Hepatocyte (in vitro differentiated cells): ENCODE data around the gene FRAT2. TPM values are rescaled to one million over a fixed set of nuclear protein-coding genes. Genes with fewer than 3 reads are reported as not detected.

Source experiments
- DNase-seq: peaks from one replicate; pipeline ENCODE4 v3.0.0-alpha.2; 2016; ENCODE audit warnings: low spot score
- H2AFZ ChIP-seq: fragments of 200-600 bp; sonication (generic); 2 replicates; pipeline ENCODE4 v1.6.0; 2016; ENCODE audit warnings: antibody characterized with exemption, mild to moderate bottlenecking
- H3K27ac ChIP-seq: fragments of 200-600 bp; sonication (generic); 2 replicates; pipeline ENCODE4 v1.5.1; 2016; ENCODE audit warnings: mild to moderate bottlenecking
- H3K27me3 ChIP-seq: fragments of 200-600 bp; sonication (generic); 2 replicates; pipeline ENCODE4 v1.6.1; 2016
- H3K36me3 ChIP-seq: fragments of 200-600 bp; sonication (generic); replicated peaks from 2 replicates; pipeline ENCODE4 v1.5.1; 2016; ENCODE audit warnings: low read depth; ENCODE audit not compliant: insufficient read depth
- H3K4me1 ChIP-seq: fragments of 200-600 bp; sonication (generic); 2 replicates; pipeline ENCODE4 v1.5.1; 2016; ENCODE audit warnings: mild to moderate bottlenecking, moderate library complexity; ENCODE audit not compliant: insufficient read depth
- H3K4me2 ChIP-seq: fragments of 200-600 bp; sonication (generic); 2 replicates; pipeline ENCODE4 v1.6.0; 2016
- H3K4me3 ChIP-seq: fragments of 200-600 bp; sonication (generic); 2 replicates; pipeline ENCODE4 v1.5.1; 2016; ENCODE audit warnings: mild to moderate bottlenecking
- H3K79me2 ChIP-seq: fragments of 200-600 bp; sonication (generic); 2 replicates; pipeline ENCODE4 v1.6.0; 2017; ENCODE audit warnings: mild to moderate bottlenecking
- H3K9me2 ChIP-seq: fragments of 200-600 bp; sonication (generic); replicated peaks from 2 replicates; pipeline ENCODE4 v1.6.0; 2017; ENCODE audit warnings: mild to moderate bottlenecking; ENCODE audit not compliant: insufficient read depth
- H3K9me3 ChIP-seq: fragments of 200-600 bp; sonication (generic); 2 replicates; pipeline ENCODE4 v1.5.1; 2016; ENCODE audit warnings: low read depth, mild to moderate bottlenecking
- H4K20me1 ChIP-seq: fragments of 200-600 bp; sonication (generic); 2 replicates; pipeline ENCODE4 v1.6.0; 2016; ENCODE audit warnings: mild to moderate bottlenecking; ENCODE audit not compliant: insufficient read depth, poor library complexity, severe bottlenecking
- EZH2 ChIP-seq: fragments of 200-600 bp; sonication (generic); IDR thresholded peaks from 2 replicates; pipeline ENCODE4 v1.6.1; 2016; ENCODE audit warnings: antibody characterized with exemption, mild to moderate bottlenecking, borderline replicate concordance
- EZH2phosphoT487 ChIP-seq: fragments of 200-600 bp; sonication (generic); IDR thresholded peaks from one replicate; pipeline ENCODE4 v1.6.1; 2018; ENCODE audit warnings: antibody characterized with exemption, mild to moderate bottlenecking, low read depth, moderate library complexity; ENCODE audit not compliant: unreplicated experiment, severe bottlenecking
- WGBS: methylation state at CpG from one replicate; pipeline ENCODE4 v1.1.6; 2016; ENCODE audit warnings: low lambda C conversion rate; ENCODE audit errors: missing lambda C conversion rate; 5-methylcytosine and 5-hydroxymethylcytosine counted together
- polyA plus RNA-seq: library from polyadenylated mRNA; unstranded; fragments of >200 nt; fragmentation: Nextera tagmentation; extraction: Ambion mirVana; gene quantifications from 2 replicates; pipeline ENCODE4 v1.2.1, GENCODE V29; 2016
- total RNA-seq: library from RNA; depleted of rRNA; stranded (reverse); fragments of >200 nt; gene quantifications from 2 replicates; pipeline ENCODE4 v1.2.3, GENCODE V29; 2014
- TF ChIP-seq, protein P1 (sequence below): fragments of 200-600 bp; sonication (generic); IDR thresholded peaks from 2 replicates; pipeline ENCODE4 v1.5.1; 2016; ENCODE audit warnings: antibody characterized with exemption, mild to moderate bottlenecking; ENCODE audit not compliant: poor library complexity

The FRAT2 gene
- total and polyA plus RNA-seq, 2 experiments from 2014 or later: 27.4 to 29.4 TPM

- H3K27ac ChIP-seq: no peak overlapping the region
- no peak overlapping the region for H3K4me2 ChIP-seq
- no peaks in the 10 kb centered on the region for H4K20me1 ChIP-seq
- H3K9me2 ChIP-seq: no peaks in the 10 kb centered on the region
- H3K4me1 ChIP-seq: no peaks in the 10 kb centered on the region
- WGBS: 87% methylated on average over 6 of the region's 6 CpGs
- TF ChIP-seq EZH2phosphoT487 (no peak), EZH2 (no peak)
- TF ChIP-seq, protein P1, sequence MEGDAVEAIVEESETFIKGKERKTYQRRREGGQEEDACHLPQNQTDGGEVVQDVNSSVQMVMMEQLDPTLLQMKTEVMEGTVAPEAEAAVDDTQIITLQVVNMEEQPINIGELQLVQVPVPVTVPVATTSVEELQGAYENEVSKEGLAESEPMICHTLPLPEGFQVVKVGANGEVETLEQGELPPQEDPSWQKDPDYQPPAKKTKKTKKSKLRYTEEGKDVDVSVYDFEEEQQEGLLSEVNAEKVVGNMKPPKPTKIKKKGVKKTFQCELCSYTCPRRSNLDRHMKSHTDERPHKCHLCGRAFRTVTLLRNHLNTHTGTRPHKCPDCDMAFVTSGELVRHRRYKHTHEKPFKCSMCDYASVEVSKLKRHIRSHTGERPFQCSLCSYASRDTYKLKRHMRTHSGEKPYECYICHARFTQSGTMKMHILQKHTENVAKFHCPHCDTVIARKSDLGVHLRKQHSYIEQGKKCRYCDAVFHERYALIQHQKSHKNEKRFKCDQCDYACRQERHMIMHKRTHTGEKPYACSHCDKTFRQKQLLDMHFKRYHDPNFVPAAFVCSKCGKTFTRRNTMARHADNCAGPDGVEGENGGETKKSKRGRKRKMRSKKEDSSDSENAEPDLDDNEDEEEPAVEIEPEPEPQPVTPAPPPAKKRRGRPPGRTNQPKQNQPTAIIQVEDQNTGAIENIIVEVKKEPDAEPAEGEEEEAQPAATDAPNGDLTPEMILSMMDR: no peak
- no peaks in the 10 kb centered on the region for H3K9me3 ChIP-seq
- H3K4me3 ChIP-seq: no peak overlapping the region
- no peaks in the 10 kb centered on the region for H3K79me2 ChIP-seq
- no peaks in the 10 kb centered on the region for H3K36me3 ChIP-seq
- H2AFZ ChIP-seq: no peak overlapping the region
- no peaks in the 10 kb centered on the region for H3K27me3 ChIP-seq
- DNase-seq: no peak
Observed at GRCh38 chr10:97356318-97356914, 21.9 kb upstream of the FRAT2 start.

DNA sequence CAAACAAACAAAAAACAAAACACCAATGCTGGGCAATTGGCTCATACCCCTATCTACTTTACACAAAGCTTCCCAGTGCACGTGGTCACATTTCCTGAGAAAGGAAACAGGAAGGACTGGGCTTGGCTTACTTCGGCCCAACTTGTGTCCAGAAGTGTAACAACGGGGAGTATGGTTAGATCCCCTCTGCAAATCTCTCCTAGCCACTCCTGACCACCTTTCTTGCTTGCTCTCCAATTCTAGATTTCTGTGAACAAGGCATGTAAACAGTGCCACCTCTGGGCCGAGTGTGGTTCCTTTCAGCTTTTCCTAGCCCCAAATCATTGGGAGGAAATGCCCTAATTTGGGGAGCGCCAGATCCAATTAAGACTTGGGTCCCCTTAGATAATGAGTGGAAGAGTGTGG, 21.0 kb upstream of the FRAT2 start:
- H3K27ac ChIP-seq: no peak overlapping the region

GRCh38 chr10:97353945-97354344, 19.4 kb upstream of the FRAT2 start:
- TF ChIP-seq, protein P1: no peak
- TF ChIP-seq EZH2phosphoT487 (no peak), EZH2 (no peak)
- 92% methylated on average over 4 of the region's 4 CpGs for WGBS

More for the DNA sequence above, 21.0 kb upstream of the FRAT2 start:
- Histone ChIP-seq H2AFZ (no peak overlapping the region), H3K4me1 (peaks cover 2% of the 10 kb centered on the region), H3K4me2 (no peak overlapping the region), H3K4me3 (no peak overlapping the region), H3K9me3 (no peaks in the 10 kb centered on the region), H4K20me1 (no peaks in the 10 kb centered on the region), H3K79me2 (no peaks in the 10 kb centered on the region), H3K36me3 (no peaks in the 10 kb centered on the region), H3K27me3 (no peaks in the 10 kb centered on the region), H3K9me2 (no peaks in the 10 kb centered on the region)
- 73% methylated on average over 5 of the region's 5 CpGs for WGBS
- DNase-seq: peak; percentile 36
- TF ChIP-seq EZH2phosphoT487: no peak
- TF ChIP-seq, protein P1: peak; percentile 48
- no peak for TF ChIP-seq EZH2

More at GRCh38 chr10:97353945-97354344, 19.4 kb upstream of the FRAT2 start:
- H3K36me3 ChIP-seq: no peaks in the 10 kb centered on the region
- no peak overlapping the region for H3K4me3 ChIP-seq
- no peaks in the 10 kb centered on the region for H3K27me3 ChIP-seq
- peaks cover 16% of the 10 kb centered on the region for H3K4me1 ChIP-seq
- no peaks in the 10 kb centered on the region for H4K20me1 ChIP-seq
- no peak for DNase-seq
- no peak overlapping the region for H3K4me2 ChIP-seq
- H3K9me3 ChIP-seq: no peaks in the 10 kb centered on the region
- H3K27ac ChIP-seq: no peak overlapping the region
- H3K79me2 ChIP-seq: no peaks in the 10 kb centered on the region
- no peak overlapping the region for H2AFZ ChIP-seq
- no peaks in the 10 kb centered on the region for H3K9me2 ChIP-seq
